ENCODE results near the gene BANP. TPM values are rescaled to one million over a fixed set of nuclear protein-coding genes. Genes with fewer than 3 reads are reported as not detected.
"Not testable (repeated sequence)": the region's sequence is repeated elsewhere in the genome, so short reads cannot be mapped to it uniquely, and the experiment has no call there.

The BANP gene
- total and polyA plus RNA-seq, 2 experiments from 2014 or later: 22.8 to 23.8 TPM

DNA sequence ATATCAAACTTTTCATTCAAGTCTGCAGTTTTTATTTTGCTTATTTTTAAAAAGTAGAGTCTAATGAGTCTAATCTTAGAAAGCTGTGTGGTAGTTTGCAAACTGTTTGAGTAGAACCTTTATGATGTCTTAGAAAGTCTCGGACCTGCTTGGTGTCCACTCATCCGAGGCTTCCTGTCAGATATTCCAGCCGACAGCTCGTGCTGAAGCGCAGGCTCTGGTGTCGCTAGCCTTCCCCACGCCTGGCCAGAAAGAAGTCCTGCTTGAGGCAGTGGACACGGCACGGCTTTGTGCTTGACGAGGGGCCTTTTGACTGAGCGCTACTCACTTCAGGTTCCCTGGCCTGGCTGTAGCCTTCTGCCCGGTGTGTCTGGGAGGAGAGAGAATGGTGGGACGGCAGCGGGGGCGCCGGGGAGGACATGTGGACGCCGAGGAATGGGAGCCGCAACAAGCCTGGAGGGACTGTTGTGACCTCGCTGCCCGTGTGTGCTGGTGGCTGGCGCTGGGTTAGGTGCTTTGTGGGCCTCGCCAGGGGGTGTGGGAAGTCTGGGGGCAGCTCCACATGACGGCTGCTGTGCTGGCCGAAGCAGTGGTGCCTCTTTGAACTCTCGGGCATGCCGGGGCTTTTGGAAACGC is 33.5 kb downstream of the BANP start:
- H3K4me1 ChIP-seq (ENCODE audit: insufficient read depth): no peaks in the 10 kb centered on the region
- H2AFZ ChIP-seq: no peak overlapping the region
- no peaks in the 10 kb centered on the region for H3K9me3 ChIP-seq (ENCODE audit: low read depth)
- no peak for DNase-seq (ENCODE audit: low spot score)
- H3K27ac ChIP-seq: no peak overlapping the region
- H3K27me3 ChIP-seq: no peaks in the 10 kb centered on the region
- no peaks in the 10 kb centered on the region for H3K9me2 ChIP-seq (replicated peaks; ENCODE audit: insufficient read depth)
- no peak overlapping the region for H3K4me3 ChIP-seq
- WGBS (ENCODE audit: low lambda C conversion rate, missing lambda C conversion rate): 97% methylated on average over 28 of the region's 28 CpGs
- no peaks in the 10 kb centered on the region for H4K20me1 ChIP-seq (ENCODE audit: insufficient read depth, poor library complexity, severe bottlenecking)
- H3K79me2 ChIP-seq: no peaks in the 10 kb centered on the region
- H3K4me2 ChIP-seq: no peak overlapping the region
- H3K36me3 ChIP-seq (replicated peaks; ENCODE audit: insufficient read depth, low read depth): no peaks in the 10 kb centered on the region
- TF ChIP-seq, protein P1, sequence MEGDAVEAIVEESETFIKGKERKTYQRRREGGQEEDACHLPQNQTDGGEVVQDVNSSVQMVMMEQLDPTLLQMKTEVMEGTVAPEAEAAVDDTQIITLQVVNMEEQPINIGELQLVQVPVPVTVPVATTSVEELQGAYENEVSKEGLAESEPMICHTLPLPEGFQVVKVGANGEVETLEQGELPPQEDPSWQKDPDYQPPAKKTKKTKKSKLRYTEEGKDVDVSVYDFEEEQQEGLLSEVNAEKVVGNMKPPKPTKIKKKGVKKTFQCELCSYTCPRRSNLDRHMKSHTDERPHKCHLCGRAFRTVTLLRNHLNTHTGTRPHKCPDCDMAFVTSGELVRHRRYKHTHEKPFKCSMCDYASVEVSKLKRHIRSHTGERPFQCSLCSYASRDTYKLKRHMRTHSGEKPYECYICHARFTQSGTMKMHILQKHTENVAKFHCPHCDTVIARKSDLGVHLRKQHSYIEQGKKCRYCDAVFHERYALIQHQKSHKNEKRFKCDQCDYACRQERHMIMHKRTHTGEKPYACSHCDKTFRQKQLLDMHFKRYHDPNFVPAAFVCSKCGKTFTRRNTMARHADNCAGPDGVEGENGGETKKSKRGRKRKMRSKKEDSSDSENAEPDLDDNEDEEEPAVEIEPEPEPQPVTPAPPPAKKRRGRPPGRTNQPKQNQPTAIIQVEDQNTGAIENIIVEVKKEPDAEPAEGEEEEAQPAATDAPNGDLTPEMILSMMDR (IDR thresholded peaks at IDR 0.05; ENCODE audit: poor library complexity): no peak
- TF ChIP-seq EZH2phosphoT487 (IDR thresholded peaks at IDR 0.05; ENCODE audit: low read depth, severe bottlenecking, unreplicated experiment): no peak

DNA sequence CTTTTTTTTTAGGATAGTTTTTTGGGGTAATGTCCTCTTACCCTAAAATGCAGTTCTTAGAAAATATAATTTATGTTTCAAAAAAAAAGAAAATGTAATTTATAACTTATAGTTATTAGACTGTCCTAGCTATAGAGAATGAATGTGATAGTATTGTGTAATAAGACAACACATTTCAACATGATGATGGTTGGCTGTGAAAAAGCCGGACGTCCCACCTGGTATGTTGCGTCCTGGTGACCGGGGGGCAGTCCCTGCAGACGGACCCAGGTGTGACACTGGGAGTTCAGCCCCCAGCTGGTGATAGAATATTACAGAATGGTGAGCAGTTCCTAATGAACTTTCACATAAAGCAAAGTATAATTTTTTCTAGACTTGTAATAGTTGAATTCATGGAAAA is 34.3 kb downstream of the BANP start:
- H3K4me3 ChIP-seq; H3K36me3 ChIP-seq (replicated peaks; ENCODE audit: insufficient read depth, low read depth); H3K4me2 ChIP-seq; H3K4me1 ChIP-seq (ENCODE audit: insufficient read depth); H4K20me1 ChIP-seq (ENCODE audit: insufficient read depth, poor library complexity, severe bottlenecking); H3K27me3 ChIP-seq; DNase-seq (ENCODE audit: low spot score); H3K9me3 ChIP-seq (ENCODE audit: low read depth); H3K9me2 ChIP-seq (replicated peaks; ENCODE audit: insufficient read depth); H3K79me2 ChIP-seq; H3K27ac ChIP-seq; H2AFZ ChIP-seq: not testable (repeated sequence)
- 85% methylated on average over 5 of the region's 5 CpGs for WGBS (ENCODE audit: low lambda C conversion rate, missing lambda C conversion rate)

- H3K4me1 ChIP-seq (ENCODE audit: insufficient read depth); H3K4me2 ChIP-seq; H2AFZ ChIP-seq; H4K20me1 ChIP-seq (ENCODE audit: insufficient read depth, poor library complexity, severe bottlenecking); H3K36me3 ChIP-seq (replicated peaks; ENCODE audit: insufficient read depth, low read depth); H3K9me2 ChIP-seq (replicated peaks; ENCODE audit: insufficient read depth); H3K9me3 ChIP-seq (ENCODE audit: low read depth); H3K27me3 ChIP-seq; H3K79me2 ChIP-seq; H3K27ac ChIP-seq; H3K4me3 ChIP-seq; DNase-seq (ENCODE audit: low spot score): not testable (repeated sequence)
- WGBS (ENCODE audit: low lambda C conversion rate, missing lambda C conversion rate): 81% methylated on average over 5 of the region's 5 CpGs
Observed at GRCh38 chr16:87986361-87986849, 35.2 kb downstream of the BANP start.

GRCh38 chr16:87988596-87988995 is 37.4 kb downstream of the BANP start:
- not testable (repeated sequence) for DNase-seq (ENCODE audit: low spot score); H3K36me3 ChIP-seq (replicated peaks; ENCODE audit: insufficient read depth, low read depth); H4K20me1 ChIP-seq (ENCODE audit: insufficient read depth, poor library complexity, severe bottlenecking); H3K79me2 ChIP-seq; H3K4me2 ChIP-seq; H3K9me2 ChIP-seq (replicated peaks; ENCODE audit: insufficient read depth); H3K27ac ChIP-seq; H2AFZ ChIP-seq; H3K4me3 ChIP-seq; H3K4me1 ChIP-seq (ENCODE audit: insufficient read depth); H3K9me3 ChIP-seq (ENCODE audit: low read depth); H3K27me3 ChIP-seq
- WGBS (ENCODE audit: low lambda C conversion rate, missing lambda C conversion rate): 91% methylated on average over 9 of the region's 9 CpGs

DNA sequence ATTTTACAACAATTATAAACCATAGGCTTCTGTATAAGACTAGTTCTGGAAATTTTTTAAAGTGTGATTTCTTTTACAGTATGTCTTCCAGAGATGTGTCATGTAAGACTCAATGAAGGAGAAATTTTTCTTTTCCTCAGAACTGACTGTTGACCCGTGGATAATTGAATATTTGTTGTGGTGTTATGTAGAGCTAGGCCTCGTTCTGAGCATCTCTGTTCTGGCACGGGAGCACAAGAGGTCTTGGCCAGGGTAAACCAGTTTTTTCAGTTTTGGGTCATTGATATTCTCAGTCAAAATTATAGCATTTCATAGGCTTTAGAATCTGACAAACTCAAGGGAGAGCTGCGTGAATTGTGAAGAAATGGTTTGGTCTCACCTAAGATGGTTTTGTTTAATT is 39.0 kb downstream of the BANP start:
- not testable (repeated sequence) for H3K9me3 ChIP-seq (ENCODE audit: low read depth); H2AFZ ChIP-seq; H3K9me2 ChIP-seq (replicated peaks; ENCODE audit: insufficient read depth); H3K4me3 ChIP-seq; H3K4me1 ChIP-seq (ENCODE audit: insufficient read depth); H3K36me3 ChIP-seq (replicated peaks; ENCODE audit: insufficient read depth, low read depth); H3K4me2 ChIP-seq; H3K27me3 ChIP-seq; H3K27ac ChIP-seq; H4K20me1 ChIP-seq (ENCODE audit: insufficient read depth, poor library complexity, severe bottlenecking); DNase-seq (ENCODE audit: low spot score); H3K79me2 ChIP-seq
- 87% methylated on average over 4 of the region's 4 CpGs for WGBS (ENCODE audit: low lambda C conversion rate, missing lambda C conversion rate)

DNA sequence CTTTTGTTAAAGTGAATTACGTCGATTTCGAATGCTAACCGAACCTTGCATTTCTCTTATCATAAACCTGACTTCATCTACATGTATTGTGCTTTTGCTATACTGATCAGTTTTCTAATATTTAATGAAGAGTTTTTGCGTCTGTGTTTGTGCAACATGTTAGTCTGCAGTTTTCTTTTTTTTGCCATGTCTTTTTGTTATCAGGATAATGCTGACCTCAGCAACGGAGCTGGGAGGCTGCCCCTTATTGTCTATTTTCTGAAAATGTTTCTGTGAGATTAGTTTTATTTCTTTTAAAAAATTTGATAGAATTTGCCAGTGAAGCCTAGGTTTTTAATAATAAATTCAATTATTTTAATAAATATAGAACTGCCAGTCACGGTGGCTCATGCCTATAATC is 40.9 kb downstream of the BANP start:
- H3K36me3 ChIP-seq (replicated peaks; ENCODE audit: insufficient read depth, low read depth): not testable (repeated sequence)

More for the DNA sequence above, 40.9 kb downstream of the BANP start:
- not testable (repeated sequence) for H3K9me3 ChIP-seq (ENCODE audit: low read depth); H3K4me3 ChIP-seq; H3K4me1 ChIP-seq (ENCODE audit: insufficient read depth); H3K9me2 ChIP-seq (replicated peaks; ENCODE audit: insufficient read depth); H3K27me3 ChIP-seq; H2AFZ ChIP-seq; H3K27ac ChIP-seq; H3K4me2 ChIP-seq; H4K20me1 ChIP-seq (ENCODE audit: insufficient read depth, poor library complexity, severe bottlenecking); DNase-seq (ENCODE audit: low spot score)
- WGBS (ENCODE audit: low lambda C conversion rate, missing lambda C conversion rate): 97% methylated on average over 7 of the region's 7 CpGs
- peaks cover 22% of the 10 kb centered on the region for H3K79me2 ChIP-seq
